DOHH2 (cell line): Measurements from ENCODE around the gene EOLA2.
A peak's percentile ranks its signal among the peaks of the same experiment; 100 is the strongest.

Source experiments
- H3F3A ChIP-seq: fragments of 200-600 bp; sonication (generic), shearing (Covaris generic); 2 replicates; pipeline ENCODE4 v1.6.0; 2016; ENCODE audit warnings: antibody characterized with exemption, mild to moderate bottlenecking; ENCODE audit not compliant: control insufficient read depth, insufficient read depth
- H3K27ac ChIP-seq: fragments of 200-600 bp; sonication (generic); 2 replicates; pipeline ENCODE4 v1.5.1; 2014; ENCODE audit warnings: low read depth, mild to moderate bottlenecking, low read length, moderate library complexity
- H3K27me3 ChIP-seq: fragments of 200-600 bp; sonication (generic); 2 replicates; pipeline ENCODE4 v1.6.1; 2014; ENCODE audit warnings: mild to moderate bottlenecking, low read length, mixed read lengths; ENCODE audit not compliant: control insufficient read depth
- H3K36me3 ChIP-seq: fragments of 200-600 bp; sonication (generic); 2 replicates; pipeline ENCODE4 v1.6.1; 2014; ENCODE audit warnings: mild to moderate bottlenecking, low read length, moderate library complexity, mixed read lengths; ENCODE audit not compliant: control insufficient read depth
- H3K4me1 ChIP-seq: fragments of 200-600 bp; sonication (generic); 2 replicates; pipeline ENCODE4 v1.6.1; 2014; ENCODE audit warnings: mild to moderate bottlenecking, low read length, mixed read lengths; ENCODE audit not compliant: control insufficient read depth
- H3K4me2 ChIP-seq: fragments of 200-600 bp; sonication (generic); 2 replicates; pipeline ENCODE4 v1.6.0; 2014; ENCODE audit warnings: mild to moderate bottlenecking, low read length, moderate library complexity
- H3K4me3 ChIP-seq: fragments of 200-600 bp; sonication (generic); 2 replicates; pipeline ENCODE4 v1.5.1; 2014; ENCODE audit warnings: mild to moderate bottlenecking, low read length, mixed read lengths
- H3K79me2 ChIP-seq: fragments of 200-600 bp; sonication (generic); 2 replicates; pipeline ENCODE4 v1.6.1; 2014; ENCODE audit warnings: mild to moderate bottlenecking, low read length, mixed read lengths; ENCODE audit not compliant: control insufficient read depth
- H3K9me2 ChIP-seq: fragments of 200-600 bp; sonication (generic); replicated peaks from 2 replicates; pipeline ENCODE4 v1.6.1; 2014; ENCODE audit warnings: mild to moderate bottlenecking, low read length, mixed read lengths; ENCODE audit not compliant: control insufficient read depth
- H3K9me3 ChIP-seq: fragments of 200-600 bp; sonication (generic); 2 replicates; pipeline ENCODE4 v1.6.1; 2014; ENCODE audit warnings: antibody characterized with exemption, low read length, mixed read lengths; ENCODE audit not compliant: control insufficient read depth, insufficient read depth
- H4K20me1 ChIP-seq: fragments of 200-600 bp; sonication (generic); 2 replicates; pipeline ENCODE4 v1.6.0; 2014; ENCODE audit warnings: low read depth, mild to moderate bottlenecking, antibody characterized with exemption, low read length, moderate library complexity; ENCODE audit not compliant: control insufficient read depth, insufficient read depth
- CTCF ChIP-seq: fragments of 200-600 bp; sonication (generic); IDR thresholded peaks from one replicate; pipeline ENCODE4 v1.5.1; 2014; ENCODE audit warnings: antibody characterized with exemption, mild to moderate bottlenecking, low read depth, low read length; ENCODE audit not compliant: poor library complexity, severe bottlenecking
- EZH2phosphoT487 ChIP-seq: fragments of 200-600 bp; sonication (generic); IDR thresholded peaks from 2 replicates; pipeline ENCODE4 v1.6.1; 2017; ENCODE audit warnings: borderline replicate concordance, mild to moderate bottlenecking, antibody characterized with exemption, low read length, moderate library complexity, mixed read lengths

Gene EOLA2

GRCh38 chrX:149939905-149940673 is 1.8 kb upstream of the EOLA2 start:
- Histone ChIP-seq H3K4me1 (no peaks in the 10 kb centered on the region; the same call in 1 of the 2 replicates), H3F3A (no peaks in the 10 kb centered on the region), H3K79me2 (peaks cover 13% of the 10 kb centered on the region), H3K4me3 (peak overlapping the region; percentile 81), H3K27me3 (no peaks in the 10 kb centered on the region), H3K9me3 (no peaks in the 10 kb centered on the region), H3K9me2 (no peaks in the 10 kb centered on the region), H3K36me3 (0 out of 2 replicates have a peak, but pooled peaks cover 3% of the 10 kb centered on the region), H3K4me2 (peak overlapping the region; percentile 75), H4K20me1 (no peaks in the 10 kb centered on the region), H3K27ac (peak overlapping the region; percentile 70)
- TF ChIP-seq CTCF (no peak), EZH2phosphoT487 (no peak)

DNA sequence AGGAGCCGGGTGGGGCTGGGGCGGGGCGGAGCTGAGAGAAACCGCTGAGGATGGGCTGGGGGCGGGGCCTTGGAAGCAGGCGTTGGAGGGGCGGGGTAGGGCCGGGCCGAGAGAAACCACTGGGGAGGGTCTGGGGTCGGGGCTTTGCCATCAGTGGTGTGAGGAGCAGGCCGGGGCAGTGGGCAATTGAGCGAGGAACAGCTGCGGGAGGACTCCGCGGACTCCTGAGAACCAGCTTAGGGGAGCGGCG is 1.3 kb upstream of the EOLA2 start:
- Histone ChIP-seq H4K20me1 (no peaks in the 10 kb centered on the region), H3K79me2 (peaks cover 13% of the 10 kb centered on the region), H3K4me2 (peak overlapping the region; percentile 75), H3K9me3 (no peaks in the 10 kb centered on the region), H3K27me3 (no peaks in the 10 kb centered on the region), H3K27ac (peak overlapping the region; percentile 70), H3F3A (no peaks in the 10 kb centered on the region), H3K4me1 (no peaks in the 10 kb centered on the region; the same call in 1 of the 2 replicates), H3K4me3 (peak overlapping the region; percentile 81), H3K36me3 (0 out of 2 replicates have a peak, but pooled peaks cover 3% of the 10 kb centered on the region), H3K9me2 (no peaks in the 10 kb centered on the region)
- TF ChIP-seq CTCF (no peak), EZH2phosphoT487 (no peak)

DNA sequence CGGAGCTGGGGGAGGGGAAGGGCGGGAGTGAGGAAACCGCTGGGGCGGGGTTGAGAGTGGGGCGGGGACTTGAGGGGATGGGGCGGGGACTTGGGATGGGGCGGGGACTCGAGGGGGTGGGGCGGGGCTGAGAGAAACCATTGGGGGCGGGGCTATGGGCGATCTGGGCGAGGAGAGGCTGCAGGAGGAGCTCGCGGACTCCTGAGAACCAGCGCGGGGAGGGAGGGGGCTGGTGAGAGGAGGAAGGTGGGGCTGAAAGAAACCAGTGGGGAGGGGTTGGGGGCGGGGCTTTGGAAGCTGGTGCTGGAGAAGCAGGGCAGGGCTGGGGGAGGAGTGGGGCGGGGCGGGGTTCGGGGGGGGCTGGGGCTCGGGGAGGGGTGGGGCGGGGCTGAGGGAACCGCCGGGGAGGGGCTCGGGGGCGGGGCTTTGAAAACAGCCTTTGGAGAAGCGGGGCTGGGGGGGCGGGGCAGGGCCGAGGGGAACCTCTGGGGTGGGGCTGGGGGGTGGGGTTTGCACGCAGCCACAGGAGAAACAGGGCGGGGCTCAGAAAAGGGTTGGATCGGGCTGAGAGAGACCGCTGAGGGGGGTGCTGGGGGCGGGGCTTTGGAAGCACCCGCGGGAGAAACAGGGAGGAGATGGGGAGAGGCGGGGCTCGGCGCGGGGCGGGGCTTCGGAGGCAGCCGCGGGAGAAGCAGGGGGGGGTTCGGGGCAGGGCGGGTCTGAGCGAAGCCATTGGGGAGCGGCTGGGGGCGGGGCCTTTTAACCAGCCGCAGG is 777 bp upstream of the EOLA2 start:
- Histone ChIP-seq H3K27me3 (no peaks in the 10 kb centered on the region), H3K4me1 (no peaks in the 10 kb centered on the region; the same call in 1 of the 2 replicates), H3F3A (no peaks in the 10 kb centered on the region), H3K4me2 (no peak overlapping the region), H3K79me2 (peaks cover 13% of the 10 kb centered on the region), H3K36me3 (0 out of 2 replicates have a peak, but pooled peaks cover 3% of the 10 kb centered on the region), H4K20me1 (no peaks in the 10 kb centered on the region), H3K9me2 (no peaks in the 10 kb centered on the region), H3K9me3 (no peaks in the 10 kb centered on the region), H3K4me3 (peak overlapping the region; percentile 87), H3K27ac (peak overlapping the region; percentile 71)
- TF ChIP-seq EZH2phosphoT487 (no peak), CTCF (no peak)
